ENCODE data around the gene INSRR.

Gene INSRR

DNA sequence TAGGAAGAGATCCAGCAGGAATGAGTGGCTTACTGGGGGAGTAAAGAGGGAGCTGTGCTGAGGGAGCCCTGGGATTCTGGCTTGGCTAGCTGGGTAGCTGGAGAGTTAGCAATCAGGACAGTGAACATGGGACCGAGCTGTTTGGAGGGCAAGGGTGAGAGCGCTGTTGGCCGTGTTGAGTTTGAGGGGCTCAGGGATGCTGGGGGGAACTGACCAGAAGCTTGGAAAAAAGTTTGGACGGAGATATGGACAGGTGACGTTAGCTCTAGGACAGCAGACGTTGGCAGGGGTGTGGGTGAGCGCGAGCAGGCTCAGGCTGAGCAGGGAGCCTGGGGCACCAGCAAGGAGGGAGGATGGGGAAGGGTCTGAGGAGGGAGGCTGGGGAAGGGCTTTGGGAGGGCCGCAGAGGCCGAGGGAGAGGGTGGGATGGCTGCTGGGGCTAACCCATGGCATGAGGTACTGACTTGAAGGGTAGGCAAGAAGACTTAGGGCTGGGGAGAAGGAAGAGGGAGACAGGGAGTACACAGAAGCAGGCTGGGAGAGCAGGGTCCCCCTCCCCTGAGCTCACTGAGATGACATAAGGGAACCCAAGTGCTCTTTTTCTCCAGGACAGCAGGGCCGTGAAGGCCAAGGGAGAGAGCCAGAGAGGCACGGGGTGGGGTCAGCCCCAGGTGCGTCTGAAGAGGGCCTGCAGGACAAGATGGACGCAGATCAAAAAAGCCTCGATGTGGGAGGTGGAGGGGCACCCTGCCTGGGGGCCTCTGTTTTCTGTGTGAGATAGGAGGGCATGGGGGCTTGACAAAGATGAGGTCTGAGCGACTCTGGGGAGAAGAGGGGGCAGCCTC lies 50.5 kb downstream of the INSRR start:
- no peak for DNase-seq (ENCODE audit: extremely low read depth in 1 of 2, low read depth in 1 of 2)

GRCh38 chr1:156807627-156808026 lies 51.3 kb downstream of the INSRR start:
- no peak for DNase-seq (ENCODE audit: extremely low read depth in 1 of 2, low read depth in 1 of 2)

GRCh38 chr1:156806512-156807440 lies 52.1 kb downstream of the INSRR start:
- DNase-seq (ENCODE audit: extremely low read depth in 1 of 2, low read depth in 1 of 2): no peak

- DNase-seq (ENCODE audit: extremely low read depth in 1 of 2, low read depth in 1 of 2): no peak
Measured at GRCh38 chr1:156805766-156806511, 53.0 kb downstream of the INSRR start.

DNA sequence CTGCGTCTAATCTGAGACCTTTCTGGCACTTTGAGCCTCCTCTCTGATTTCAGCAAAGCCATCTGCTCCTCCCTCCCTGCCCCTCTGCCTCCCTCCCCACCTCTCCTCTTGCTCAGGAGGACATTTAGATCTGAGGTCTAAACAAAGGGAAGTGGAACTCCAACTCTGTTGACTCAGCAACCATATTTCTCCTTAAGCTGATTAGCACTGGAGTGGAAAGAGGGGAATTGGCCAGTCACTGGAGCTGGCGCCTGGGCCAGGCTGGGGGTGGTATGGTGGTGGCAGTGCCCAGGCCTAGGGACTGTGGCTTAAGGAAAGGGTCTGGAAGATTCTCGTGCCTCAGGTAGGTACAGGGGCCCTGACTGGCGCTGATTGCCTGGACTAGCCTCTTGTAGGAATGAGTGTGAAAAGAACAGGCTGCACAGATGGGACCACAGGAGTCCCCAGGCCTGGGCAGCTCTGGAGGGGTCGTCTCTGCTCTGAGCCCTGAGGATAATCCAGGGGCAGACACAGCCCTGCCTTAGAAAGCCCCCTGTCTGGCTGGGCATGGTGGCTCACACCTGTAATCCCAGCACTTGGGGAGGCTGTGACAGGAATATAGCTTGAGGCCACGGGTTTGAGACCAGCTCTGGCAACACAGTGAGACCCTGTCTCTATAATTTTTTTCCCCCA lies 54.2 kb downstream of the INSRR start:
- no peak for DNase-seq (ENCODE audit: extremely low read depth in 1 of 2, low read depth in 1 of 2)

DNA sequence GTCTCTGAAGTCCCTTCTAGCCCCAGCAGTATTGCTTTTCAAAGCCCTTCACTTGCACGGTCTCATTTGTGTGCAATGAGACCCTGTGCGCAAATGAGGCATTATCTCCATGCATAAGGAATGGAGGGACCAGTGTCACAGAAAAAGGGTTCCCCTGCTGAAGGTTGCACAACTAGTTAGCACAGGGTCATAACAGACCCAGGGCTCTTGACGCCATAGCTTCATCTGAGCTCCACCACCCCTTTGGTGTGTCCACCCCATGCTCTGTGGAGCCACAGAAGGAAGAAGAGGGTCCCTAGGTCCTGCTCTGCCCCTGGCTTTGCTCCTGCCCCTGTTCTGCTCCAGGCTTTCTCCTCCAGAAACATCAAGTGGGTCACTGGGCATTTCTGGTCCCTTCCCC lies 54.9 kb downstream of the INSRR start:
- no peak for DNase-seq (ENCODE audit: extremely low read depth in 1 of 2, low read depth in 1 of 2)

GRCh38 chr1:156803086-156803851 lies 55.6 kb downstream of the INSRR start:
- no peak for DNase-seq (ENCODE audit: extremely low read depth in 1 of 2, low read depth in 1 of 2)

GRCh38 chr1:156802421-156802935 lies 56.4 kb downstream of the INSRR start:
- DNase-seq (ENCODE audit: extremely low read depth in 1 of 2, low read depth in 1 of 2): no peak

GRCh38 chr1:156801409-156802121 lies 57.4 kb downstream of the INSRR start:
- no peak for DNase-seq (ENCODE audit: extremely low read depth in 1 of 2, low read depth in 1 of 2)

- no peak for DNase-seq (ENCODE audit: extremely low read depth in 1 of 2, low read depth in 1 of 2)
Measured at GRCh38 chr1:156797212-156797871, 61.6 kb downstream of the INSRR start.

- DNase-seq (ENCODE audit: extremely low read depth in 1 of 2, low read depth in 1 of 2): no peak
Measured at GRCh38 chr1:156796340-156797097, 62.4 kb downstream of the INSRR start.

- no peak for DNase-seq (ENCODE audit: extremely low read depth in 1 of 2, low read depth in 1 of 2)
Measured at GRCh38 chr1:156795787-156796186, 63.1 kb downstream of the INSRR start.

DNA sequence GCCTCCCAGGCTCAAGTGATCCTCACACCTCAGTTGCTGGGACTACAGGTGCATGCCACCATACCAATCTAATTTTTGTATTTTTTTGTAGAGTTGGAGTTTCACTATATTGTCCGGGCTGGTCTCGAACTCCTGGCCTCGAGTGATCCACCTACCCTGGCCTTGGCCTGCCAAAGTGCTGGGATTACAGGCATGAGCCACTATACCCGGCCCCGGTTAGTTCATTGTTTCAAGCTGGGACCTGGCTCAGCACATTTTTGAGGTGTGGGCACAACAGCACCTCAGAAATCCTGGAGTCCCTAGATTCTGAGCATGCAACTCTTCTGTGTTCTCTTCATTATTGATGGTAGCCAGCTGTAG lies 63.6 kb downstream of the INSRR start:
- DNase-seq (ENCODE audit: extremely low read depth in 1 of 2, low read depth in 1 of 2): no peak

GRCh38 chr1:156794506-156795373 lies 64.2 kb downstream of the INSRR start:
- no peak for DNase-seq (ENCODE audit: extremely low read depth in 1 of 2, low read depth in 1 of 2)
